ENCODE data around the gene CNGB1. TPM values are rescaled to one million over a fixed set of nuclear protein-coding genes. Genes with fewer than 3 reads are reported as not detected.
A peak's percentile ranks its signal among the peaks of the same experiment; 100 is the strongest.

Gene CNGB1
- total RNA-seq, 1 experiment from 2014 or later: not detected

- Histone ChIP-seq H3K9me2 (ENCODE audit: insufficient read depth) (no peaks in the 10 kb centered on the region), H2AFZ (ENCODE audit: low read depth, low read length, poor library complexity, severe bottlenecking) (peak overlapping the region; percentile 74), H3K4me1 (ENCODE audit: control insufficient read depth in 1 of 2, insufficient read depth in 2 of 2, low read length in 2 of 2) (peaks cover 6 to 23% of the 10 kb centered on the region in 2 experiments), H3K79me2 (ENCODE audit: insufficient read depth, low read length) (no peaks in the 10 kb centered on the region), H3K36me3 (ENCODE audit: control insufficient read depth in 1 of 2, insufficient read depth in 2 of 2, low read length in 2 of 2) (no peaks in the 10 kb centered on the region), H3K27me3 (ENCODE audit: insufficient read depth, low read length) (no peaks in the 10 kb centered on the region), H3K4me3 (replicated peaks in 1 of 2; ENCODE audit: low read depth in 1 of 2, low read length in 2 of 2) (no peak overlapping the region), H3K9me3 (ENCODE audit: control insufficient read depth in 1 of 2, insufficient read depth in 1 of 2, low read depth in 1 of 2, low read length in 2 of 2) (no peaks in the 10 kb centered on the region), H3K9ac (ENCODE audit: low read length) (no peak overlapping the region; the same call in 1 of the 2 replicates), H4K20me1 (ENCODE audit: insufficient read depth) (no peaks in the 10 kb centered on the region), H3K27ac (ENCODE audit: low read depth, low read length) (no peak overlapping the region), H3K4me2 (ENCODE audit: low read length) (peak overlapping the region; percentile 29)
- DNase-seq (ENCODE audit: low read depth, low spot score) (no peak), ATAC-seq (no peak)
- RAD21 ChIA-PET (ENCODE audit: low non-redundant PET in 1 of 2, low total read pairs in 2 of 2, uncharacterized antibody in 2 of 2, unreplicated experiment in 2 of 2): no interaction called here
- intact Hi-C loops (cut with micrococcal nuclease): no loop called here
- POLR2A ChIA-PET: no interaction called here
- BruUV-seq (replicated peaks): no TSS peak
- no peak for TF ChIP-seq JUND (IDR thresholded peaks at IDR 0.05)
- no peak for TF ChIP-seq SIN3A (IDR thresholded peaks at IDR 0.05; ENCODE audit: low read depth)
- TF ChIP-seq EZH2phosphoT487 (IDR thresholded peaks at IDR 0.05; ENCODE audit: borderline replicate concordance): no peak
- TF ChIP-seq POLR2A (IDR thresholded peaks at IDR 0.05; ENCODE audit: borderline replicate concordance, extremely low read depth, insufficient read depth, insufficient read length): no peak
- TF ChIP-seq EGR1 (IDR thresholded peaks at IDR 0.05; ENCODE audit: low read depth): no peak
- no peak for TF ChIP-seq CBX3 (IDR thresholded peaks at IDR 0.05; ENCODE audit: low read depth)
- no peak for TF ChIP-seq REST (IDR thresholded peaks at IDR 0.05; ENCODE audit: low read depth)
- TF ChIP-seq ZNF274 (IDR thresholded peaks at IDR 0.05; ENCODE audit: low read depth, low read length): no peak
- no peak for TF ChIP-seq ZFX (IDR thresholded peaks at IDR 0.05)
- no peak for TF ChIP-seq CEBPB (IDR thresholded peaks at IDR 0.05; ENCODE audit: low read depth)
- no peak for TF ChIP-seq POLR2AphosphoS5 (IDR thresholded peaks at IDR 0.05; ENCODE audit: low read depth, low read length)
- no peak for TF ChIP-seq MAX (IDR thresholded peaks at IDR 0.05)
- TF ChIP-seq SRF (IDR thresholded peaks at IDR 0.05; ENCODE audit: low read depth): no peak
- TF ChIP-seq ZBTB33 (IDR thresholded peaks at IDR 0.05; ENCODE audit: extremely low read depth, insufficient replicate concordance, low read length): no peak
- no peak for TF ChIP-seq EZH2 (IDR thresholded peaks at IDR 0.05)
- TF ChIP-seq YY1 (IDR thresholded peaks at IDR 0.05; ENCODE audit: extremely low read depth, insufficient replicate concordance, low read depth, low read length): no peak
- CTCF ChIA-PET: no interaction called here
Observed at GRCh38 chr16:57870753-57871454, 100.0 kb downstream of the CNGB1 start.

All from HCT116 (cell line).